Stimulated activated CD8-positive, alpha-beta memory T cell treated with anti-CD3 and anti-CD28 coated beads, Interleukin-12 subunit alpha, Interleukin-12 subunit beta, amount 100 ng/mL, for 4 hours (primary cell): ENCODE data around the gene CNNM3.
"Not testable (repeated sequence)": the region's sequence is repeated elsewhere in the genome, so short reads cannot be mapped to it uniquely, and the experiment has no call there.

Experiments used
- DNase-seq: peaks from one replicate; pipeline ENCODE4 v3.0.0-alpha.2; 2020; ENCODE audit warnings: low read depth

Gene CNNM3

DNA sequence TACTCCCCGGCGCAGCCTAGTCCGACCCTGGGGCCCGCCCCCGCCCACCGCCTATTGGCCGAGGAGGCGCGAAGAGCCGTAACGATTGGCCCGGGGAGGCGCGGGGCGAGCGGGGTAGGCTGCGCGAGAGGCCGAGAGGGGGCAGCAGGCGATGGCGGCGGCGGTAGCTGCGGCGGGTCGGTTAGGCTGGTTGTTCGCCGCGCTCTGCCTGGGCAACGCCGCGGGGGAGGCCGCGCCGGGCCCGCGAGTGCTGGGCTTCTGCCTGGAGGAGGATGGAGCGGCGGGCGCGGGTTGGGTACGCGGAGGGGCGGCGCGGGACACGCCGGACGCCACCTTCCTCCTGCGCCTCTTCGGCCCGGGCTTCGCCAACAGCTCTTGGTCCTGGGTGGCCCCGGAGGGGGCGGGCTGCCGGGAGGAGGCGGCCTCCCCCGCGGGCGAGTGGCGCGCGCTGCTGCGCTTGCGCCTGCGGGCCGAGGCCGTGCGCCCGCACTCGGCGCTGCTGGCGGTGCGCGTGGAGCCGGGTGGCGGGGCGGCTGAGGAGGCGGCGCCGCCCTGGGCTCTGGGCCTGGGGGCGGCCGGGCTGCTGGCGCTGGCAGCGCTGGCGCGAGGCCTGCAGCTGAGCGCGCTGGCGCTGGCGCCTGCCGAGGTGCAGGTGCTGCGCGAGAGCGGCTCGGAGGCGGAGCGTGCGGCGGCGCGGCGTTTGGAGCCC lies at the start of gene CNNM3:
CNNM3 (plus strand) TSS at position 142 of the 709 bp plus-strand sequence; CDS start at position 152, 10 bp downstream.
- DNase-seq = peak; percentile 95

DNA sequence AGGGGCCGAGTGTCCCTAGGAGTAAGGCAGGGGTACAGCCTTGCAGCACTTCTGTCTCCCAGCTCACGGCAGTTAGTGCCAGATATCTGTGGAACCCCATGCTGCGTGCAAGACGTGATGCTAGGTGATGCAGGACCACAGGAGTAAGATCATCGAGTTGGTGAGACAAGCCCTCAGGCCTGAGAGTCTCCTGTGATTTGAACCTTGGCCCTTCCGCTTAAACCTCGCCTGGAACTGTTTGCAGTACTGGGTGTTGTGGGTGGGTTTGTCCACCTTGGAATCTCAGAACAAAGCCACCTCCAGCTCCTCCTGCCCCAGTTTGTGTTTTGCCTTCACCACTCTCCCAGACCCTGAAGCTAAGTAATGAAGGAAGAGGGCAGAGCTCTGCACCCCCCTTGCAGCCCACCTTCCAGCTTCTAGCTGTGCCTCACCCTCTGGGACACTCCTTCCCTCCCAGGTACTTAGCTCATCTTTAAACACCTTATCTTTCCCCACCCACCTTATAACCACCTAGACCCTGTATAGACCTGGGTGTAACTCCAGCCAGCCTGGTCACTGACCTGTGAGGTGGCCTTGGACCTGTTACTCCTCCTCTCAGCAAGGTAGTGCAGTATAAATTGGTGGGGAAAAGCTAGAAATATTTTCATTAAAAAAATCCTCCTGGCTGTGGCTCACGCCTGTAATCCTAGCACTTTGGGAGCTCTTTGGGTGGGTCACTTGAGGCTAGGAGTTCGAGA lies 48.8 kb upstream of the CNNM3 start:
- DNase-seq = no peak

DNA sequence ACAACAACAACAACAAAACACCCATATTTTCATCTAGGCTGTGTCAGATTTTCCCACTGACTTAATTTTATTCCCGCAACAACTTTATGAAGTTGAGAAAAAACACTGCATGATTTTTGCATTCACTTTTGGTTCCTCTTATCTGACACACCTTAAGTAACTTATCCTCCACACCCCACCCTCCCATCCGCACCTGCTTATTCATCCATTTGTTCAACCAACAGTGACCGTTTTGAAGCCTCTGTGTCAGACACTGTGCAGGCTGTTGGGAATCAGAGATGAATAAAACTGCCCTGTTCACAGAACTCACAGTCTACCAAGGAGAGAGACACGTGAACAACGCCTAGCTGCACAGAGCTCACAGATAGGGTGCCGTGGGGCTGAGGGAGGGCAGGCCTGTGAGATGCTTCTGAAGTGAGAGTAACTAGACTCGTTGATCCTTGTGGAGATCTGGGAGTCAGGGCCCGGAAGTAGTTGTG lies 47.9 kb upstream of the CNNM3 start:
- DNase-seq = no peak

DNA sequence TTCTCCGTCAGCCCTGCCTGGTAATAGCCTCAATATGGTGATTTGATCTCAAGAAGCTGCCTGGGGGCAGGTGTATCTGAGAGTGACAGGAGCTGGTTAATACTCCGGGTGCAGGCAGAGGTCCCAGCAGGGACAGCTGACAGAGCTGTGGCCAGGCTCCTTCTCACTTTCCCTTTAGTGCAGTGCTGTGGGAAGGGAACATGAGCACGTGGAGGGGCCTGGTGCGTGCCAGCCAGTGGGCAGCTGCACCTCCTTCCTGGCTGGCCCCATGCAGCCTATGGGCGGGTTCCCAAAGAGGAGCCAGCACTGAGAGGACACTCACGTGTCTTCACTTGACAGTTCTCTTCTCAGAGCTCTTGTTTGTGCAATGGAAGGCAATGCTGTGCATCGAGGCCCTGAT lies 46.3 kb upstream of the CNNM3 start:
- no peak for DNase-seq

DNA sequence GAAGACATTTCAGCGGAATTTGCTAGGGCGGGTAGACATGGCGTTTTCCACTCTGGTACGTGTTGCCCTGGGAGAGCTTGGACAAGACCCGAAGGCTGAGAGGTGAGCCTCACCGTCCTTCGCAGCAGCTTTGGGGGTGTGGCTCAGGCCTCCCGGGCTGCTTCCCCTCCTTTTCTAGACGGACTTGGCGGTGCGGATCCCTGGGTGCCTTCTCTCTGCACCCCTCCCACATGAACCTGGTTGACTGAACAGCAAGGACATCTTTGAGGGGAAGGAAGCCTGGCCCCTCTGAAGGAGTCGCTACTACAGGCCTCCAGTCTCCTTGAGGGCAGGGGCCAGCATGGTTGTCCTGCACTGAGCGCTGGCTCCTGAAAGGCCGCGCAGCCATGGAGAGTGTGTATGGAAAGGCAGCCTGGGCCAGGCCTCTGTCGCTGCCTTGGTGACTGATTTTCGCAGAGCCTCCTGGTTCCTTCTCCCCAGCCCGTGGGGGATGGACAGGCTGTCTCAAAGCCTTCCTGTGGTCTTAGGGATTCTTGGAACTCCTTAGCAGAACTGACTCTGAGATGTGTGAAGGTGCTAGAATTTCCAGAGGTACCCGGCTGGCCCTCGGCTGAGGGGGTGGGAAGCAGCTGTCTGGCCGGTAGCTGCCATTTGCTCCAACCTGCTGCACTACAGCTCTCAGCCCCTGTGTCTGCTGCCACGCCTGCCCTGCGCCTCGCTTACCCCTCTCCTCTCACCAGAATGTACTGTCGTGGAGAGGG lies 45.4 kb upstream of the CNNM3 start:
- no peak for DNase-seq

DNA sequence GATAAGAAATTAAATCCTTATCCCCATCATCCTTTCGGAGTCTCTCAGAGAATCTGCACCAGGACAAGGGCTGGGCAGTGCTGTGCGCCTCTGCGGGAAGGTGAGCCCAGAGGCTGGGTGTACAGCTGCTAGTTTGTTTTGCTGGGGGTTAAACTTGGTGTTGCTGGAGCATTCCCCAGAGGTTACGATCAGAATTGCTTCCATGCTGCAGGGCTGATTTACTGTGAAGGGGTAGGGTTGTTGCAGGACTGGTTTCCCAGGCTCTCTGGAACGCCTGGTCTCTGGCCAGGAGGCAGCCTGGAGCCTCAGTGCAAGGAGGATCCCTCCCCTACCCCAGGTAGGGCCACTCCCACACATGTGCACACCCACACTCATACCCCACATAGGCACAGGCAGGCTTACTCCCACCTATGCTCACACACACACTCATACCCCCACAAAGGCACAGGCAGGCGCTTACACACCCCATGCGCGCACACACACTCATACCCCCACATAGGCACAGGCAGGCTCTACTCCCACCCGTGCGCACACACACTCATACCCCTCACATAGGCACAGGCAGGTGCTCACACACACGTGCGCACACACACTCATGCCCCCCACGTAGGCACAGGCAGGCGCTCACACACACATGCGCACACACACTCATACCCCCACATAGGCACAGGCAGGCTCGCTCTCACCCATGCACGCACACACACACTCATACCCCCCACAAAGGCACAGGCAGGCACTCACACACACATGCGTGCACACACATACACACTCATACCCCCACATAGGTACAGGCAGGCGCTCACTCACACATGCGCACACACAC lies 44.1 kb upstream of the CNNM3 start:
- DNase-seq = no peak

DNA sequence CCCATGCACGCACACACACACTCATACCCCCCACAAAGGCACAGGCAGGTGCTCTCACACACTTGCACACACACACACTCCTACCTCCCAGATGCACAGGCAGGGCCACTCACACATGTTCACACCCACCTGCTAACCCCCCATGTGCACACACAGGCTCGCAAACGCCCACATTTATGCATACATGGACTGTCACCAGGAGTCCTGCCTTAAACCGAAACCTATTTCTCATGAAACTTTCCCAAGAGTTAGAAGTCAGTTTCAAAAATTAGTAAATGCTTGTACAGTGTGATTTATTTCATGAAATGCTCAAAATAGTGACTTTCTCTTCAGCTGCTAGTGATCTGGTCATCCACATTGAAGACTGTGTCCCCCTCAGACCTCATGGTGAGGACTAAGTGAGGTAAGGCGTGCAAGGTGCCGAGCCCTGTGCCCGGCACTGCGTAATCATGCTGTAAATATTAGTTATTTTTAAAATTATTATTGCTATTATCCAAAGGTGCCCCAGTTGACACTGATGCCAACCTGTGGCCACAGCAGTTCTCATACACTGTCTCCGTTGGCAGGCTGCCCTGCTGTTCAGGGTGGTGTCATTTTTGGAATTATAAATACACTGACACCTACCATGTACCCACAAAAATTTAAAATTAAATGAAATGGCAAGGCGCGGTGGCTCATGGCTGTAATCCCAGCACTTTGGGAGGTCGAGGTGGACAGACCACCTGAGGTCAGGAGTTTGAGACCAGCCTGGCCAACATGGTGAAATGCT lies 43.0 kb upstream of the CNNM3 start:
- no peak for DNase-seq

DNA sequence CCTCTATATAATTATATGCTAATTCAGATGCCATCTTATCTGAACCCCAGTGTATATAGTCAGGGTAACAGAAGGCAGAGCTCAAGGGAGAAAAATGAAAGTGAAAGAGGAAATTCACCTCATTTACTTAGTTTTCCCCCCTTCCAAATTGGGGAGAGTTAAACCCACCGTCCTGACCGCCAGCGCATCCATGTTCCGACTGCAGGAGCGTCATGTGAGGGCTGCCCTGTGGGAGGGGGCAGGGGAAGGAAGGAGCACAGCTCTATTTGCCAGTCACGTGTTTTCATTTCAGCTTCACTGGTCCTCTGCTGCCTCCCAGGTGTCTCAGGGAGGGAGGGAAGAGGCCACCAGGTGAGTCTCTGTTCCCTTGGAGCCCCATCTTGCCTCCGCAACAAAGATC lies 42.1 kb upstream of the CNNM3 start:
- no peak for DNase-seq

DNA sequence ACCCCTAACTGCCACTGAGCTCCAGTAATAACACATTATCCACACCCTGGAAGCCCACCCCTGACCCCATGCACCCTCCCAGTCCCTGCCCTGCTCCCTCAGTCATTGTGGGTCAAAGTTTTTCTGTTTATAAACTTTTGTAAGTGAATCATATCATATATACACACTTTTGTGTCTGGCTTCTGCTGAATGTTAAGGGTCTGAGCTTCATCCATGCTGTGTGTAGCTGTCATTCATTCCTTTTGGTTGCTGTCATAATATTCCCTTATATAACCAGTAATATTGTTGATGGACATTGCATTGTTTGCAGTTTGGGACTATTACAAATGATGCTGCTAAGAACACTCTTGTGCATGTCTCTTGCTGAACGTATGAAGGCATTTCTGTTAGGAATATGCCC lies 40.9 kb upstream of the CNNM3 start:
- DNase-seq = no peak

DNA sequence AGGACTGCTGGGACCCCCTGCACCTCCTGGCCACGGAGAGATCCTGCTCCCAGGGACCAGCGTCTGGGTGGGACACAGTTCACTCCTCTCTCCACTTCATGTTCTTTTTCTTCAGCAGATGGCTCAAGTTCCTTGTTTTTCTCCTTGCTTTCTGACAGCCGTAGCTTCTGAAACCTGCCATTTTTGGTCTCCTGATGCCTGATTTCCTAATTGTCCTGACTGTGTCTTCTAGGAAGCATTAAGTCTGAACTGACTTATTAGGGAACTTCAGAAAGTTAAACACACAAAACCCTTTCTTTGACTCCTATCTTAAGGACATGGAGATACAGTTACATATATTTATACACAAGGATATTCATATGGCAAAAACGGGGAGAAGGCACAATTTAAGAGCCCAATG lies 32.7 kb upstream of the CNNM3 start:
- no peak for DNase-seq

DNA sequence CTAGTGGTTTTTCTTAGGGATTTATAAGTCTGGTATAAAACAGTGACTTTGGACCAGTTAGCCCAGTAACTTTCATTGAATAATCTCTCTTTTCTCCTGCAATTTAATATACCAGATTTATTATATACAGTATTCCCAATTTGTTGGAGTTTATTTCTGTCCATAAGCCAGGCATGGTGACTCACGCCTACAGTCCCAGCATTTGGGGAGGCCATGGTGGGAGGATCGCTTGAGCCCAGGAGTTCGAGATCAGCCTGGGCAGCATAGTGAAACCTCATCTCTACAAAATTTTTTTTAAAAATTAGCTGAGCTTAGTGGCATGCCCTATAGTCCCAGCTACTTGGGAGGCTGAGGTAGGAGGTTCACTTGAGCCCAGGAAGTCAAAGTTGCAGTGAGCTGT lies 28.7 kb upstream of the CNNM3 start:
- no peak for DNase-seq

DNA sequence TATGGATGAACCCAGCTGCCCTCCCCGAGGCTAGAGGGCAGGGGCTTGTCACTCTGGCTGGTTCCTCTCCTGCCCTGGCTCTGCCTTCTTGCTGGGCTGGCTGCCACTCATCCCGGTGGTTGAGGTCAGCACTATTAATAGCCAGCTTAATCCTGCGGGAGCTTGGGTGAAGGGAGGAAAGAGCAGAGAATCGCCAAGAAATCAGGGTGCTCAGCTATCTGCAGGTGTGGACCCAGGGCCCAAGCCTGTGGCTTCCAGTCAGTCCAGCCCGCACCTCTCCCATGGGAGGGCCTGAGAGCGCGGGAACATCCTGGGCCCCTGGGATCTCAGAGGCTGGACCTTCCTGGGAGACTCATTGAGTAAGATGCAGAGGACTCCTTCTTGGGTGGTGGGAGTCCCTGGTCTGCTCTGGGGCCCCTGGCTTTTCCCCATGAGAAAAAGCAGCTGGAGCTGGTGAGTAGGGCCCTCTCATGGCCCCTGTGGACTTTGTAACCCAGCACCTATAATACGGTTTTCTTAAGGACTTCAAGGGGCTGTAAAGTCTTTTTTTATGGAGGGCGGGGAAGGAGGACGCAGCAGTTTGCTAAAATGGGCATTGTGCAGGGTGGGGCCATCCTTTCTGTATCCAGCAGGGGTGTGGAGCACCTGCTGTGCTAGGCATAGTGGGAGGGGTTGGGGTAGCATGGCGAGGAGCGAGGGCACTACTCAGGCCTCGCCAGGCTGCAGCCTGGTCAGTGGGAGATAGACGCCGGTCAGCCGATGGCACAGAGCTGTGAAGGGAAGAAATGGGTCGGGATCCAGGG lies 27.4 kb upstream of the CNNM3 start:
- no peak for DNase-seq

DNA sequence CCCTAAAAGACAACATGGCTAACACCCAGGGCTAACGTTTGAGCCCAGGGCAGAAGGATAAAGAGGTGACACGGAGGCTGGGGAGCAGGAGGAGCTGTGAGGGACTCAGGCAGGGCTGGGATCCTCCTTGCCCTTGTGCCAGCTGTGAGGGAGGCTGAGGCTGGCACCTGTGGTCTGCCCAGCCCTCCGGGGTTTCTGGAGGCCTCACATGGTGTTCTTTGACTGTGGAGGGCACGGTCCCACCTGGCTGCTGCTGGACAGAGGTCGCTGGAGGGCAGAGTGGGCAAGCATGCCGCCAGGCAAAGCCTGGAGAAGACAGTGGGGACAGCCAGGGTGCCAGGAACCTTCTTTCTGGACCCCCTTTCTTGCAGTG lies 26.8 kb upstream of the CNNM3 start:
- no peak for DNase-seq

DNA sequence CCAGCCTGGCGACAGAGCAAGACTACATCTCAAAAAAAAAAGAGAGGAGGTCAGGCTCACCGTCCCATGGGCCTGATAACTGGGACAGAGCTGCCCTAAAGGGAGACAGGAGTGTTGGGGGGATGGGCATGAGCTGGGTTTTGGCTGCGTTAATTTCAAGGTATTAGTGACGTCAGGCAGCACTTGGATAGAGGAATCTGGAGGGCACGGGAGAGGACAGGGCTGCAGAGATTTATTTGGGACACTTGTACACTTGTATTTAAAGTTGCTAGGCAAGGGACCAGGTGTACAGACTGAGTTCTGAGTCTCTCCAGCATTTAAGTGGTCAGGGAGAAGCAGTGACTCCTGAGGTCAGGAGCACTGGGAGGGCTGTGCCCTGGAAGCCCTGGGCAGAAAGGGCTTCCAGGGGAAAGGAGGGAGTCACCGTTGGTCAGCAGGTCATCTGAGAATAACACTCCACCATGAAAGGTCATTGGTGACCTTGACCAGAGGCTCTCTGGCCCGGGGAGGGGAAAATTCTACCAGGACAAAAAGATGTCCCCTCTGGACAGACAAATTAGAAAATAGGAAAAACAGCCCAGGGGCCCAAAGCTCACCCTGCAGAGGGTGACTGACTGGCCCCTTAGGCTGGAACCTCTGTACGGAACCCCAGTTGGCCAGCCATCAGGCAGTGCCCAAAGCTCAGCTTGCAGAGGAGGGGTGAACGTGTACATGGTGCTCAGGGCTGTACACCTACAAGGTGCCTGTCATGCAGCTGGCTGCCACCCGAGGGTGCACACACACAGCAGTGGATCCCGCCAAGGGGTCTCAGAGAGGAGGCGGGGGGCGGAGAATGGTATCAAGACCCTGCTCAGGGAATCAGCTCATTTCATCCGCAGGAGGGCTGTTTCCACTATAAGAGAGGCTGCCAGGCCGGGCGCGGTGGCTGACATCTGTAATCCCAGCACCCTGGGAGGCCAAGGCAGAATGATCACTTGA lies 23.0 kb upstream of the CNNM3 start:
- no peak for DNase-seq

DNA sequence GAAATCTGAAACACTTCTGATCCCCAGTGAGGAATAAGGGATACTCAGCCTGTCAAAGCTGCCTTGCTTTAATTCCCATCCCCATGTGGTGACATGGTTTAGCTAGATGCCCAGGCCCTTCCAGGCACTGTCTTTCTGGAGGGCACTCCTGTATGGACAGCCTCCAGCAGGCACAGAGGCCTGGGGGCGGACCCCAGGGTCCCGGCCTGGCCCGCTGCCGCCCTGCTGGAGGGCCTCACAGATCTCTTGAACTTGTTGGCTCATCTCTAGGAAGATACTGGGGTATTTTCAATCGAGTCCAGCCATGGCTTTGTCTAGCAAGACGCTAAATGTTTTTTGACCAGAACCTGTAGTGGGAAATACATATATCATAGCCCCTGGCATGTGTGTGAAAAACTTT lies 21.0 kb upstream of the CNNM3 start:
- no peak for DNase-seq

DNA sequence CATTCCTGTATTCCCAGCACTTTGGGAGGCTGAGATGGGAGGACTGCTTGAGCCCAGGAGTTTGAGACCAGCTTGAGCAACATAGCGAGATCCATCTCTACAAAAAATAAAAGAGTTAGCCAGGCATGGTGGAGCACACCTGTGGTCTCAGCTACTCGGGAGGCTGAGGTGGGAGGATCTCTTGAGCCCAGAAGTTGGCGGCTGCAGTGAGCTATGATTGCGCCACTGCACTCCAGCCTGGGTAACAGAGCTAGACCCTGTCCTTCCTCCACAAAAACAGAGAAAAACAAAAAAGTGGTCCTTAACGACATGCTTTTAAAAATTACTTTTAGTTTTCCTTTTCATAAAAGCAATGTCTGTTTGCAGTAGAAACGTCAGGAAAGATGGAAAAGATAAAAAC lies 19.6 kb upstream of the CNNM3 start:
- not testable (repeated sequence) for DNase-seq

DNA sequence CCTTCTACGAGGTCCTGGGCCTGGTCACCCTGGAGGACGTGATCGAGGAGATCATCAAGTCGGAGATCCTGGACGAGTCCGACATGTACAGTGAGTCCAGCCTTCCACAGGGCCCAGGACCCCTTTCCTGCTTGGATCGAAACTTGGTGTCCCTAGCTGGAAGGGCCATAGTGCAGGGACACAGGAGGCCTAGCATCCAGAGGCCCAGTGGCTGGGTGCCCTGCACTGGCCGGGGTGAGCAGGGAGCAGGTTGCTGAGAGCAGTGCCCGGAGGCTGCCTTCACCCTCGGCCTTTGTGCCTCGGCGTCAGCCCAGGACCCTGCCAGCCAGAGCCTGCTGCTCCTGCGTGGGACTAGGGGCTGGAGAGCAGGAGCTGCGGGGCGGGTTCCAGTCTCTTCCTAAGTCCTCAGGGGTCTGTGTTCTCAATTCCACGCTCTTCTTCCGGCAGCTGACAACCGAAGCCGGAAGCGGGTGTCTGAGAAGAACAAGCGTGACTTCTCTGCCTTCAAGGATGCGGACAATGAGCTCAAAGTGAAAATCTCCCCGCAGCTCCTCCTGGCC lies 18.9 kb upstream of the CNNM3 start:
- DNase-seq = no peak

DNA sequence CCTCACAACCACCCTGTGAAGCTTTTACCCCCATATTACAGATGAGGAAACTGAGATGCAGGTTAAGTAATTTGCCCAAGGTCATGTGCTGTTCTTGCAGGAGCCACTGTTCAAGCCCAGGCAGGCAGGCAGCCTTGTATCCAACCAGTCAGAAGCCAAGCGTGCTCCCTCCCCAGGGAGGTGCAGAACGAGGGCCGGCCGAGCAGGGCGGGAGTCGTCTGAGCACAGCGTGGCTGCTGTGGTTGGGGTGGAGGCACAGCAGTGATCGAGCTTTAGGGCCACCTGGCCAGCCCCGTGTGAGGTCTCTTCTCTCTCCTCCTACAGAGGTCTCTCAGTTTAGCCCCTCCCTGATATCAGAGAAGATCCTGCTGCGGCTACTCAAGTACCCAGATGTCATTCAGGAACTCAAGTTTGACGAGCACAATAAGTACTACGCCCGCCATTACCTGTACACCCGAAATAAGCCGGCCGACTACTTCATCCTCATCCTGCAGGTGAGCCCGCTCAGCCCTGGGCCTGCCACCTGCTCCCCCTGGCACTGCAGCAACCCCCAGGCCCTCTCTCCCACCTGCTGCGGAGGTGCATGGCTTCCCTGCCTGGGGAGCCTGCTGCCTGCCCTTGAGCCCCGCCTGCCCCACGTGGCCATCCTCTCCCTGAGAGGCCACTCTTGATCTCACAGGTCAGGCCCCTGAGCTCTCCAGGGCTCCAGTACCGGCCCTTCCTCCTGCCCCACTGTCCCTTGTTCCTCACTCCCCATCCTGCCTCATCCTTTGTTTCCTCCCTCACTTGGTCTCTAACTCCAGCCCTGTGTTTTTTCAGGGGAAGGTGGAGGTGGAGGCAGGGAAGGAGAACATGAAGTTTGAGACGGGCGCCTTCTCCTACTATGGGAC lies 17.1 kb upstream of the CNNM3 start:
- DNase-seq = no peak
